HG03460 (cell line): ENCODE measurements around the gene TEX54.
"Not testable (repeated sequence)": the region's sequence is repeated elsewhere in the genome, so short reads cannot be mapped to it uniquely, and the experiment has no call there.

Experiments
- ATAC-seq: cut with Tn5 transposase; IDR thresholded peaks from one replicate; pipeline ENCODE4 v1.9.1; 2021; ENCODE audit not compliant: unreplicated experiment

The TEX54 gene

DNA sequence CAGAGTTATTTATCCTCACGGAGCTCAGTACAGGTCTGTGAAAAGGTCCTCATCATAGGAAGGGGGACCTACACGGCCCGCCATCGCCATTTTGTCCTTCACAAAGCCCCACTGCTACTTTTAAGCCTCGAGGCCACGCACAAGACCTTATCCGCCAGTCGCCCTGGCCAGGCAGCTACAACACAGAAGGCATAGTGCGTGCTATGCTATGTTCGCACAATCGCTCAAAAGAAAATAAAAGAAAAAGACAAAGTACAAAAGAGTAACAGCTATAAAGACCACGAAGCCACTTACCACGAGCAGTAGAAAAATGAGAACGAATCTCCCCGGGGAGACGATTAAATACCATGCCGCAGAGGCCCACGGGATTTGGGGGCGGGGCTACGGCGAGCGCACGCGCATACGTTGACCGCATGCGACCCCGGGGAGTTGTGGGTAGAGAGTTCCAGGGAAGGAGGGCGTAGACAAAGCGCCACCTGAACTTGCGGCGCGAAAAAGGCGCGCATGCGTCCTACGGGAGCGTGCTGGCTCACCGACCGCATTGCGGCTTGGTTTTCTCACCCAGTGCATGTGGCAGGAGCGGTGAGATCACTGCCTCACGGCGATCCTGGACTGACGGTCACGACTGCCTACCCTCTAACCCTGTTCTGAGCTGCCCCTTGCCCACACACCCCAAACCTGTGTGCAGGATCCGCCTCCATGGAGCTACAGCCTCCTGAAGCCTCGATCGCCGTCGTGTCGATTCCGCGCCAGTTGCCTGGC, 23.1 kb upstream of the TEX54 start:
- peak; percentile 82 for ATAC-seq

GRCh38 chr11:62854825-62855570, 22.4 kb upstream of the TEX54 start:
- ATAC-seq: no peak

DNA sequence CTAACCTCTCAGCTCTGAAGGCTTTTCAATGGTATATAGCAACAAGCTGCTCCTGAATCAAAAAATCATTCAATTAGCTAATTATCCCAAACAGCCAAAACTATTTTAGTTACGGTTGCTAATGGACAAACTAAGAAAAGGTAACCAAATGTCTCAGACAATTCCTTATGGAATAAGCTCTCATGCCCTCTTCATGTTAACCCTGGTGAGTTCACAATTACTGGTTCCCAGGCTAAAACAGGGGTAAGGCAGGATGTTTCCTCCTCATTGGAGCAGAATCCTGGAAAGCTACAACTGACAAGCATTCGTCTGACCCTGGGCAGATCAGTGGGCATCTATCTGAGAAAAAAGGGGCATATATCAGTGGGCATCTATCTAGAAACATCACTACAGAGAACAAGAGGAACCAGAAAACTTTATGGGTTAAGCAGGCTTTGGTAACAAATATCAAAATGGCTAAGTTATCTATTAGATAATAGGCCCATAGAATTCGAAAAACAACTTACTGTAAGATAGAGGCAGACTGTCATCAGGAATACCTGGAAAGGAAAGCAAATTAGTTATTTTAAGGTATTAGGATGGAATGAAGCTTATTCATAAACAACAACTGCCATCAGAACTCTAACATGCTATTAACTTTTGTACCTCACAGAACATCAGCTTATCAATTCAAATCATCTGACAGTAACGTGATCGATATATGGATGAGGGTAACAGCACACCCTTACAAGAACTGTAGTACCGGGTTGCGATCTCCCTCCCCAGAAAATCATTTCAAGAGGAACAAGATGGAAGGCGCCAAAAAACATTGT, 21.6 kb upstream of the TEX54 start:
- no peak for ATAC-seq

DNA sequence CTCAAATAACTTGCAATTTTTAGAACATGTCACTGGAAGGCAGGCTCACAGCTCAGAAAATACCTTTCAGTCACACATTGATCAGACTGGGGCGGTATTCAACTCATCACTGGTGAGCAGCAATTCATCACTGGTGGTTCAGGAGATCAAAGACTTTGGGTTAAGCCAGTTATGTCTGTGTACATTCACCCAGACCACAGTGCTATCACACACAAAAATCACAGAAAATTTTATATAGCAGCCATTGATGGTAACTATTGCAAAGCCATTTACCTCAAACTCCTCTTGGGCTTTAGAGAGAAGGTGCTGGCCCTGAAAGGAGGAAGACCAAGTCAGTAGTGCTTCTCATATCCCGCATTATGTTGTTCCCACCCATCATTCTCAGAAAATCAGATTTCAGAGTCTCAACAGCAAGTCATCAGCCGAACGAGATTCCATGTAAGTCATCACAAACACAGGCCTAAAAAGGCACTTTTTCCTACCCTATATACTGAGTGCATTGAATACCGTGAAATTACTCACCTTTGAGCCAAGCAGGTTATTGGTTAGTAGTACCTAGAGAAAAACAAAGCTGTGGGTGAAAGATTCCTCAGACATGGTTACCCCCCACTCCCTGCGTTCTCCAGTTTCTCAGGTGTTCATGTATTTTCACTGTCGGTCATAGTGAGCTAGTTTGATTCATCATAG, 20.8 kb upstream of the TEX54 start:
- ATAC-seq: no peak

GRCh38 chr11:62852523-62853188, 20.0 kb upstream of the TEX54 start:
- ATAC-seq: no peak

GRCh38 chr11:62851807-62852522, 19.3 kb upstream of the TEX54 start:
- ATAC-seq: no peak

DNA sequence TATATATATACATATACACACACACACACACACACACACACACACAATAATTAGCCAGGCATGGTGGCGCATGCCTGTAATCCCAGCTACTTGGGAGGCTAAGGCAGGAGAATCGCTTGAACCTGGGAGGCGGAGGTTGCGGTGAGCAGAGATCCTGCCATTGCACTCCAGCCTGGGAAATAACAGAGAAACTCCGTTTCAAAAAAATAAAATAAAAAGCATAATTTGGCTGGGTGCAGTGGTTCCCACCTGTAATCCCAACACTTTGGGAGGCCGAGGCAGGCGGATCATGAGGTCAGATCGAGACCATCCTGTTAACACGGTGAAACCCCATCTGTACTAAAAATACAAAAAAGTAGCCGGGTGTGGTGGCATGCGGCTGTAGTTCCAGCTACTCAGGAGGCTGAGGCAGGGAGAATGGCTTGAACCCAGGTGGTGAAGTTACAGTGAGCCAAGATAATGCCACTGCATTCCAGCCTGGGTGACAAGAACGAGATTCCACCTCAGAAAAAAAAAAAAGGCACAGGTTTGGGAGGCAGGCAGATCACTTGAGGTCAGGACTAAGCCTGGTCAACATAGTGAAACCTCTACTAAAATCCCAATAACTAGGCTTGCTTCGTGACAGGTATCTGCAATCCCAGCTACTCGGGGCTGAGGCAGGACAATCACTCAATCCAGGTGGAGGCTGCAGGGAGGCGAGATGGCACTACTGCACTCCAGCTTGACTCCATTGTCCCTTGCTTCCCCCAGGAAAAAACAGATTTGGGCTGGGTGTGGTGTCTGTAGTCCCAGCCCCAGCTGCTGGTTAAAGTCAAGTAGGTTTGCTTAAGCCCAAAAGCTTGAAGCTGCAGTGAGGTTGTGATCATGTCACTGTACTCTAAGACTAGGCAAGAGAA, 18.5 kb upstream of the TEX54 start:
- no peak for ATAC-seq

GRCh38 chr11:62847767-62848314, 15.2 kb upstream of the TEX54 start:
- no peak for ATAC-seq

GRCh38 chr11:62846177-62846576, 13.5 kb upstream of the TEX54 start:
- ATAC-seq: no peak

GRCh38 chr11:62844154-62844553, 11.5 kb upstream of the TEX54 start:
- no peak for ATAC-seq

GRCh38 chr11:62843466-62843865, 10.8 kb upstream of the TEX54 start:
- no peak for ATAC-seq

GRCh38 chr11:62842891-62843290, 10.2 kb upstream of the TEX54 start:
- not testable (repeated sequence) for ATAC-seq

DNA sequence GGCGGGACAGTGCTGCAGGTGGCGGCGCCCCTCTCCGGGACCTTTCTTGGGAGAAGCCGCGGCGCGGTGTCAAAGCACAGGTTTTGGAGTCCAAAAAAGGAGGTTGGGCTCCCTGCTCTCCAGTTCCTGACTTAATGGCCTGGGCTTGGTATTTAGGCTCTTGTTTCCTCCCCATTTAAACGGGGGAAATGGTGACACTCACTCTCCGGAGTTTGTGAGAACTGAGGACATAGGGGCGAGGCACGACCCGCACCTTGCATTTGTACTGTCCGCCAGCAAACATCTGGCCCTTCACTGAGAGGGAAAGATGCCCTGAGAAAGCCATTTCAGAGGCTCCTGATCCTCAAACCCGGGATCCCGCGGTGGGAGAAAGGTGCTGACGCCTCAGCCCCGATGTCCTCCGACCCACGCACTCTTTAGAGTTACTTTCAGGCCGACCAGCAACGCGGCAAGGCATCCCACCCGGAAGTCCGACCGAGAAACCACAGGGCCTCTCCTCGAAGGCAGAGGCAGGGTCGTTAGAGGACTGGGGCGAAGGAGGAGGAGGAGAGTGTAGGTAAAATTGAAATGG, 9.6 kb upstream of the TEX54 start:
- ATAC-seq: no peak

- ATAC-seq: peak; percentile 52
Observed at GRCh38 chr11:62841361-62842170, 8.9 kb upstream of the TEX54 start.

DNA sequence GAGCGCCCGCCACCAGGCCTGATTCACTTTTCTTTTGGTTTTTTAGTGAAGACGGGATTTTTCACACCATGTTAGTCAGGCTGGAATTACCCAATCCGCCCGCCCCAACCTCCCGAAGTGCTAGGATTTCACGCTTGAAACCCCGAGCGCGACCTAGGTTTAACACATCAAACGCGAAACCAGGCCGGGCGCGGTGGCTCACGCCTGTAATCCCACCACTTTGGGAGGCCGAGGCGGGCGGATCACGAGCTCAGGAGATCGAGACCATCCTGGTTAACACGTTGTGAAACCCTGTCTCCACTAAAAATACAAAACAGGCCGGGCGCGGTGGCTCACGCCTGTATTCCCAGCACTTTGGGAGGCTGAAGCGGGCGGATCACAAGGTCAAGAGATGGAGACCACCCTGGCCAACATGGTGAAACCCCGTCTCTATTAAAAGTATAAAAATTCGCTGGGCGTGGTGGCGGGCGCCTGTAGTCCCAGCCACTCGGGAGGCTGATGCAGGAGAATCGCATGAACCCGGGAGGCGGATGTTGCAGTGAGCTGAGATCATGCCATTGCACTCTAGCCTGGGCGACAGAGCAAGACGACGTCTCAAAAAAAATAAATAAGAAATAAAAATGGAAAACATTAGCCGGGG, 8.2 kb upstream of the TEX54 start:
- ATAC-seq: not testable (repeated sequence)

- ATAC-seq: peak; percentile 49
Observed at GRCh38 chr11:62839050-62839945, 6.7 kb upstream of the TEX54 start, which contains the start of gene WDR74. WDR74 (minus strand) TSS chr11:62839590; CDS start chr11:62839570, 20 bp downstream.
